Epithelial cell of esophagus (primary cell): ENCODE measurements around the gene PHETA1.
A peak's percentile ranks its signal among the peaks of the same experiment; 100 is the strongest.

Source experiments
- DNase-seq: peaks from one replicate; pipeline ENCODE4 v3.0.0; 2010; ENCODE audit warnings: low read depth
- H3K4me3 ChIP-seq: 2 replicates; pipeline ENCODE4 v1.5.1; 2011; ENCODE audit warnings: mild to moderate bottlenecking, low read length, control low read depth
- TF ChIP-seq, protein P1 (sequence below): IDR thresholded peaks from 2 replicates; pipeline ENCODE4 v1.5.1; 2011; ENCODE audit warnings: low read depth, mild to moderate bottlenecking, low read length, control low read depth, inconsistent platforms; ENCODE audit not compliant: insufficient read depth; ENCODE audit errors: missing control alignments

The PHETA1 gene

DNA sequence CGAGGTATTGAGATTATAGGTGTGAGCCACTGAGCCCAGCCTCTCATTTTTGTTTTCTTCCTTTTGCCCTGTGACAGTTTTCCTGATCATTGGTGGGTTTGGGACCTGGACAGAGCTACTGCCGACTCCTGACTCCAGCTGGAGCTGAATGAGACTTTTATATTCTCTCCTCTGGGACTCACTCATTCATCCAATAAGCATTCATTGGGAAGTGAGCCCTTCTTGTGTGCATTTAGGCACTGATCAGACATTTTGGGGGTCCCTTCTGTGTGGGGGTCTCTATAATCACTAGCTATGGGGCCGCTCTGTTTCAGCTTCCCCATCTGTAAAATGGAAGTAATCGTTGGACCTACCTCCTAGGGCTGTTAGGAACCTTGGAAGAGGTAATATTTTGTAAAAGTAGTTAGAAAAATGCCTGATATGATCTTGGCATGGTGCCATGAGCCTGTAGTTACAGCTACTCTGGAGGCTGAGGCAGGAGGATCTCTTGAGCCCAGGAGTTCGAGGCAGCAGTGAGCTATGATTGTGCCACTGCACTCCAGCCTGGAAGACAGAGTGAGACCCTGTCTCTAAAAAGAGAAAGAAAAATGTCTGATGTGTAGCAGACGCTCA, 44.0 kb upstream of the PHETA1 start:
- TF ChIP-seq, protein P1, sequence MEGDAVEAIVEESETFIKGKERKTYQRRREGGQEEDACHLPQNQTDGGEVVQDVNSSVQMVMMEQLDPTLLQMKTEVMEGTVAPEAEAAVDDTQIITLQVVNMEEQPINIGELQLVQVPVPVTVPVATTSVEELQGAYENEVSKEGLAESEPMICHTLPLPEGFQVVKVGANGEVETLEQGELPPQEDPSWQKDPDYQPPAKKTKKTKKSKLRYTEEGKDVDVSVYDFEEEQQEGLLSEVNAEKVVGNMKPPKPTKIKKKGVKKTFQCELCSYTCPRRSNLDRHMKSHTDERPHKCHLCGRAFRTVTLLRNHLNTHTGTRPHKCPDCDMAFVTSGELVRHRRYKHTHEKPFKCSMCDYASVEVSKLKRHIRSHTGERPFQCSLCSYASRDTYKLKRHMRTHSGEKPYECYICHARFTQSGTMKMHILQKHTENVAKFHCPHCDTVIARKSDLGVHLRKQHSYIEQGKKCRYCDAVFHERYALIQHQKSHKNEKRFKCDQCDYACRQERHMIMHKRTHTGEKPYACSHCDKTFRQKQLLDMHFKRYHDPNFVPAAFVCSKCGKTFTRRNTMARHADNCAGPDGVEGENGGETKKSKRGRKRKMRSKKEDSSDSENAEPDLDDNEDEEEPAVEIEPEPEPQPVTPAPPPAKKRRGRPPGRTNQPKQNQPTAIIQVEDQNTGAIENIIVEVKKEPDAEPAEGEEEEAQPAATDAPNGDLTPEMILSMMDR, result no peak

DNA sequence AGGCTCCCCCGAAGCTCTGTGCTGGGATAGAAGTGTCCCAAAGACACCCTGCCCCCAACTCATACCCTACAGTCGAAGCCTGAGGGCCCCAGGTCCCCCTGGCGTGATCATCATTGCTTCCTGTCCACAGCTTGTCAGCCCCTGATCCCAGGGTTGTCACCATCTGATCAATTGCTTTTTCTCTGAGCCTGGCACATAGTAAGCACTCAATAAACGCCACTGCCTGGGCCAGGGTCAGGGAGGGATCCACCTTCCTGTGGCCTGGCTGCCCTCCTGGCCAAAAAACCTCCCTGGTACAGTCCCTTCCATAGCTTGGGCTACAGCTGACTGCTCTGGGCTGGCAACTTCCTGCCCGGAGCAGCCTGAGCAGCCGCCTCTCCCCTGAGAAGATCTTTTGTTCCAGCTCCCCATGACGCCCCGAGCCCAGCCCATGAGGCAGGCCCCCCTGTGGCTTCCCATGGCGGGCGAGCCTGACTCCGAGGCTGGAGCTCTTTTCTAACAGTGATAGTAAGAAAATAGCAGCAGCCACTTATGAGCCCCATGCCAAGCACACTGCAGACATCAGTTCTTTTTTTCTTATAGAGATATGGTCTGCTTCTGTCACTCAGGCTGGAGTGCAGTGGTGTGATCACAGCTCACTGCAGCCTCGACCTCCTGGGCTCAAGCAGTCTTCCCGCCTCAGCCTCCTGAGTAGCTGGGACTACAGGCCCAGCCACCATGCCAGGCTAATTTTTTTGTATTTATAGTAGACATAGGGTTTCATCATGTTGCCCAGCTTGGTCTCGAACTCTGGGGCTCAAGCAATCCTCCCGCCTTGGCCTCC, 43.3 kb upstream of the PHETA1 start:
- TF ChIP-seq, protein P1, result no peak
- DNase-seq, result no peak
- no peak overlapping the region for H3K4me3 ChIP-seq

More for the DNA sequence above, 44.0 kb upstream of the PHETA1 start:
- no peak for DNase-seq
- no peak overlapping the region for H3K4me3 ChIP-seq

DNA sequence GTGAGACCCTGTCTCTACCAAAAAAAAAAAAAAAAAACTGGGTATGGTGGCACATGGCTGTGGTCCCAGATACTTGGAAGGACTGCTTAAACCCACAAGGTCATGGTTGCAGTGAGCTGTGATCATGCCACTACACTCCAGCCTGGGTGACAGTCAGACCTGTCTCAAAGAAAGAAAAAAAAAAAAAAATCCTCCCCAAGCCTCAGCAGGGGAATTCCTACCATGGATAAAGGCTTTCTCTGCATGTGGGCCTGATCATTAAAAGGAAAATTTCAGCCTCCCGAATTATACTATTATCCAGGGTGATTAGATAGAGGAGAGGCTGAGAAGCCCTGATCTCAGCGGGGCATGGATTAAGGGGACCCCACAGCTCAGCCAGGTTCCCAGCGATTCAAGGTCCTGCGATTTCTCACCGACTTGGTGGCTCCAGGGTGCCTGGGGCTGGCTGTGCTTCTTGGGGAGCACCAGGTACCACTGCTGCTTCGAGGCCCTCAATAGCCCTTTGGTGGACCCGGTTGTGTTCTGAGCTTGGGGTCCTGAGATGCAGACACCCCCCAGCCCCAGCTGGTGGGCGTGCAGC, 42.4 kb upstream of the PHETA1 start:
- no peak for DNase-seq
- no peak overlapping the region for H3K4me3 ChIP-seq
- TF ChIP-seq, protein P1, result no peak

DNA sequence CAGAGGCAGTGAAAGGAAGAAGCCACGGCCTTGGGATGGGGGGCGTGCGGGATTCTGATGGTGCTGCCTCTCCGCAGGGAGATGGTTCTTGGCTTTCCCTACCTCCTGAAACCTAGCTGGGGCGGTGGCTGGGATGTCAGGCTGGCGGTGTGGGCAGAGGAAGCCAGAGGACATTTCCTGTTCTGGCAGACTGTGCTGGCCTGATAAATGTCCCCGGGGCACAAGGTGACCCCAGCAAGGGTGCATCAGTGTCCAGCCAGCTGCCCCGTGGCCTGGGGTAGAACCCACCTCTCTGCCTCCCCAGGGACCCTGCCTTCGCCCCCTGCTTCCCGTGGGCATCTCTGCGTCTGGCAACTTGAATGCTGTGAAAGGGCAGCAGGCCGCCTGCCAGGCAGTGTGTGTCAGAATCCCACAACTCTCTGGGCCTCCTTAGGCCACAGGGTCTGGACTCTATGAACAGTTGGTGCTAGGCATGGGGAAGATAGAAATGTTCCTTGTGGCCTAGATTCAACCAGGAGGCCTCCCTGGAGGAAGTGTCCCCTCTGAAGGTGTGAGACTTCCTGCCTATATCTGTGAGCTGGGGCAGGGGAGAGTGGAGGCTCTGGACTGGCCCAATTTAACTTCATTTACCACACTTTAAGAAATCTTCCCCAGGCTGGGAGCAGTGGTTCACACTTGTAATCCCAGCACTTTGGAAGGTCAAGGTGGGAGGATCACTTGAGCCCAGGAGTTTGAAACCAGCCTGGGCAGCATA, 41.7 kb upstream of the PHETA1 start:
- TF ChIP-seq, protein P1, result no peak
- no peak overlapping the region for H3K4me3 ChIP-seq
- DNase-seq, result no peak

DNA sequence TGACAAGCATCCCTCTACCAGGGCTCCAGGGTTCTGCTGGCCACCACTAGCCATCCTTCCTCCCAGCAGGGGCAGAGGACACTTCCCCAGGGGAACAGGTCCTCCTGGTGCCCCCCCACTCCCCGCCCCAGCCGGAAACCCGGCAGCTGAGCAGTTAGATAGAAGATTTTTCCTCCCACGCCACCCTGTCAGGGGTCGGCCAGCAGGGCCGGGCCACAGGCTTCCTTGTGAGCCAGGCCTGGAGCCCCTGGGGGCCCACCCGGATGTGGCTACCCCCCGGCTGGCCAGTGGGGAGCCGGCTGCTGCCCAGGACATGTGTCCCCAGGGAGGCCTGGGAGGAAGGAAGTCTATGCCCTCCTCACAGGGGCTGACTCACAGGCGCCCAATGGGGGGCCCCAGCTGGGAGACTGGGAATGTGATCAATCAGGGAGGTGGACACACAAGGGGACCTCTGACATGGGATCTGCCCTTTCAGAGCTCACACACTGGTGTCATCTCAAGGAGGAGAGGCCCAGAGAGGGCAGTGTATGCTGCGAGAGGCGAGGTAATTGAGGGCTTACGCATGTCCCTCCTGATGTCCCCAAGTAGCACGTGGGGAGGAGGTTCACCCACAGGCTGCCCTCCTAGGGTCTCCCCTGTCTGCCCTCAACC, 41.0 kb upstream of the PHETA1 start:
- H3K4me3 ChIP-seq, result no peak overlapping the region
- no peak for DNase-seq
- TF ChIP-seq, protein P1, result no peak

DNA sequence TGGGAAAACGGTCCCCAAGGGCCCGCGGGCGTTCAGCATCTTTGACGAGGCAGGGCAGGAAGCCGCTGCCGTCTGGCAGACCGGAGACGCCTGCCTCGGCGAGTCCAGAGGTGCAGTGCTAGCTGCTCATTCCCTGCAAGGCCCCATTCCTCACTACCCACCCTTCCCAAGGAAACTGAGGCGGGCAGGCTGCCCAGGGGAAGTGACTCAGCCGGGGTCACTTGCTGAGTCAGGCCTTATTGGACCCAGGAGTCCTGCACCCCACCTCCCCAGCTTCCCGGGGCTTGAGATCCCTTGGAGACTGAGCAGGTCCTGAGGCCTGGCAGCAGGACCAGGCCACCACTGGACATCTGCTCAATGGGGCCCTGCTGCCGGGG, 40.5 kb upstream of the PHETA1 start:
- TF ChIP-seq, protein P1, result no peak
- no peak overlapping the region for H3K4me3 ChIP-seq
- DNase-seq, result peak; percentile 22
